OCI-LY3 (cell line): ENCODE results near the gene VGLL3.

ENCODE experiments used
- H2AFZ ChIP-seq: fragments of 200-600, 300-600 bp; shearing (Covaris generic); 2 replicates; pipeline ENCODE4 v1.6.0; 2014; ENCODE audit warnings: antibody characterized with exemption, low read depth, low read length
- H3K27ac ChIP-seq: fragments of 200-600, 300-600 bp; sonication (generic); 2 replicates; pipeline ENCODE4 v1.5.1; 2014; ENCODE audit warnings: mild to moderate bottlenecking, low read length, moderate library complexity, mixed read lengths
- H3K27me3 ChIP-seq: fragments of 200-600, 300-600 bp; sonication (generic); 2 replicates; pipeline ENCODE4 v1.6.1; 2014; ENCODE audit warnings: low read depth, low read length, mixed read lengths
- H3K36me3 ChIP-seq: fragments of 200-600, 300-600 bp; sonication (generic); replicated peaks from 2 replicates; pipeline ENCODE3; 2014; ENCODE audit warnings: low read depth, low read length, mixed read lengths
- H3K4me1 ChIP-seq: fragments of 300-600, 200-600 bp; sonication (generic); 2 replicates; pipeline ENCODE4 v1.6.1; 2014; ENCODE audit warnings: low read length, mixed read lengths
- H3K4me2 ChIP-seq: fragments of 200-600, 300-600 bp; sonication (generic); 2 replicates; pipeline ENCODE4 v1.6.1; 2014; ENCODE audit warnings: low read length, mixed read lengths
- H3K4me3 ChIP-seq: fragments of 300-600, 200-600 bp; sonication (generic); 2 replicates; pipeline ENCODE4 v1.5.1; 2014; ENCODE audit warnings: antibody characterized with exemption, mild to moderate bottlenecking, low read length, moderate library complexity
- H3K79me2 ChIP-seq: fragments of 300-600, 200-600 bp; shearing (Covaris generic); 2 replicates; pipeline ENCODE4 v1.6.1; 2014; ENCODE audit warnings: mild to moderate bottlenecking, low read length, mixed read lengths
- H3K9ac ChIP-seq: fragments of 300-600, 200-600 bp; shearing (Covaris generic); 2 replicates; pipeline ENCODE4 v1.6.0; 2014; ENCODE audit warnings: mild to moderate bottlenecking, low read length, moderate library complexity
- H3K9me3 ChIP-seq: fragments of 200-600, 300-600 bp; shearing (Covaris generic); 2 replicates; pipeline ENCODE4 v1.6.1; 2014; ENCODE audit warnings: low read length, mixed read lengths; ENCODE audit not compliant: insufficient read depth
- H4K20me1 ChIP-seq: fragments of 200-600, 300-600 bp; sonication (generic); 2 replicates; pipeline ENCODE4 v1.6.1; 2016; ENCODE audit warnings: low read length, mixed read lengths; ENCODE audit not compliant: insufficient read depth
- EZH2phosphoT487 ChIP-seq: fragments of 200-600 bp; shearing (Covaris generic); IDR thresholded peaks from 2 replicates; pipeline ENCODE4 v1.6.1; 2018; ENCODE audit warnings: antibody characterized with exemption, mixed run types, low read depth
- TF ChIP-seq, protein P1 (sequence below): fragments of 200-600, 300-600 bp; sonication (generic); IDR thresholded peaks from 2 replicates; pipeline ENCODE4 v1.5.1; 2014; ENCODE audit warnings: antibody characterized with exemption, low read length, low read depth

VGLL3 gene

DNA sequence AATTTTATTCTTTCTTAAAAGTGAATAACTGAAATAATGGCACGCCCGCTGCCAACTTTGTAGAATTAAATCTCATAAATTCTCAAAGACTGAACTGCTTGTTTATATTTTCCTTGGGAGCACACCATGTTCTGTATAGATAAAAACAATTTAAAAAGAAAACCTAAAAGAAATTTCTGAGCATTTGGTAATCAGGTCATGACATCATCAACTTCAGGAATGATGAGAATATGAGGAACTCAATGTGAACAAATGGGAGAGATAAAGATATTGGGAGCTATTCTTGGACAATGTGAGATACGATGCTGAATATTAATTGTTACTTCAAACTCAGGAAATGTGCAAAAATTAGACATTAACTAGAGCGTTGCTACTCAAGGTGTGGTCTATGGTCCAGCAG is 10.0 kb upstream of the VGLL3 start:
- H3K4me2 ChIP-seq = no peak overlapping the region
- H3K27ac ChIP-seq = no peak overlapping the region
- H2AFZ ChIP-seq = no peak overlapping the region
- H3K9me3 ChIP-seq = no peaks in the 10 kb centered on the region
- TF ChIP-seq, protein P1, sequence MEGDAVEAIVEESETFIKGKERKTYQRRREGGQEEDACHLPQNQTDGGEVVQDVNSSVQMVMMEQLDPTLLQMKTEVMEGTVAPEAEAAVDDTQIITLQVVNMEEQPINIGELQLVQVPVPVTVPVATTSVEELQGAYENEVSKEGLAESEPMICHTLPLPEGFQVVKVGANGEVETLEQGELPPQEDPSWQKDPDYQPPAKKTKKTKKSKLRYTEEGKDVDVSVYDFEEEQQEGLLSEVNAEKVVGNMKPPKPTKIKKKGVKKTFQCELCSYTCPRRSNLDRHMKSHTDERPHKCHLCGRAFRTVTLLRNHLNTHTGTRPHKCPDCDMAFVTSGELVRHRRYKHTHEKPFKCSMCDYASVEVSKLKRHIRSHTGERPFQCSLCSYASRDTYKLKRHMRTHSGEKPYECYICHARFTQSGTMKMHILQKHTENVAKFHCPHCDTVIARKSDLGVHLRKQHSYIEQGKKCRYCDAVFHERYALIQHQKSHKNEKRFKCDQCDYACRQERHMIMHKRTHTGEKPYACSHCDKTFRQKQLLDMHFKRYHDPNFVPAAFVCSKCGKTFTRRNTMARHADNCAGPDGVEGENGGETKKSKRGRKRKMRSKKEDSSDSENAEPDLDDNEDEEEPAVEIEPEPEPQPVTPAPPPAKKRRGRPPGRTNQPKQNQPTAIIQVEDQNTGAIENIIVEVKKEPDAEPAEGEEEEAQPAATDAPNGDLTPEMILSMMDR = no peak
- no peak for TF ChIP-seq EZH2phosphoT487
- no peaks in the 10 kb centered on the region for H3K27me3 ChIP-seq
- no peaks in the 10 kb centered on the region for H3K4me1 ChIP-seq
- H4K20me1 ChIP-seq = no peaks in the 10 kb centered on the region
- H3K36me3 ChIP-seq = no peaks in the 10 kb centered on the region
- H3K9ac ChIP-seq = no peak overlapping the region
- no peak overlapping the region for H3K4me3 ChIP-seq
- H3K79me2 ChIP-seq = no peaks in the 10 kb centered on the region

DNA sequence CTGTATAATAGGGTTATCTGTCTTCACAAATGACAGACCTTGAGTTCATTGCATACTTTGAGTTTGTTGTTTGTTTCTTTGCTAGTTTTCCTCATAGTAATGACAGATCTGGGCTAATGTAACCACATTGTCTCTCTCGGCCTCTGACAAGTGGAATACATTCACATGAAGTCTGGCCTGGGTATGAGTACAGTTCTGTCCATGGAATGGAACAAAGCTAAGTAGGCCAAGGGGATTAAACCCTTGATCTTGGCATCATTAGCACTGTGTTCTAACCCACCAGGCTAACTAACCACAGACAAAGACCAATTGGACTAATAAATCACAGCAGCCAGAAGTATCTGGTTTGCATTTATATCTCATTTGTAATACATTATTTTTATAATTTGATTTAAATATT is 7.6 kb upstream of the VGLL3 start:
- Histone ChIP-seq H3K9me3 (no peaks in the 10 kb centered on the region), H3K4me2 (no peak overlapping the region), H3K36me3 (no peaks in the 10 kb centered on the region), H4K20me1 (no peaks in the 10 kb centered on the region), H3K27me3 (no peaks in the 10 kb centered on the region), H3K4me3 (no peak overlapping the region), H3K79me2 (no peaks in the 10 kb centered on the region), H2AFZ (no peak overlapping the region), H3K4me1 (no peaks in the 10 kb centered on the region), H3K9ac (no peak overlapping the region), H3K27ac (no peak overlapping the region)
- TF ChIP-seq EZH2phosphoT487 = no peak
- TF ChIP-seq, protein P1 = no peak

DNA sequence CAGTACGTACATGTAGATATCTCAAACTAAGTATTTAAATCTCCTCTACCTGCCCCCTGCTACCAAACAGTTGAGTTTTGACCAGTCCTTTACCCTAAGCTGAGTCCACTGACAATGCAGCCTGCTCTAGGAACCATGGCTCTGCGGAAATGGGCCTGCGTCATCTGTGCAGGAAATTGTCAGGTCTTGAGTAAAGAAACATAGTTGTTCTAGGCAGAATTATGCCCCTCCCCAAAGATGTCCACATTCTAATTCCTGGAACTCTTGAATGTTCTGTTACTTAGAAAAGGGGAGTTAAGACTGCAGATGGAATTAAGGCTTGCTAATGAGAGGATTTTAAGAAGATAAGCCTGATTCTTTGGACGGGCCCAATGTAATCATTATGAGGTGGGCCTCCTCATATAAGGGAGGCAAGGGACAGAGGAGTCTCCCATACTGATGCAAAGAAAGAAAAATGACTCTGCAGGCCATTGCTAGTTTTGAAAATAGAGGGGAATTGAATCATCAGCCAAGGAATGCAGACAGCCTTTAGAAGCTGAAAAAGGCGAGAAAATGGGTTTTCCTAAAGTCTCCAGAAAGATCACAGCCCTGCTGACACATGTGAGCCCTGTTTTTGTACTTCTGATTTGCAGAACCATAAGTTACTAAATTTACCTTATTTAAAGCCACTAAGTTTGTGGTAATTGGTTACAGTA is 5.5 kb upstream of the VGLL3 start:
- TF ChIP-seq, protein P1 = no peak
- TF ChIP-seq EZH2phosphoT487 = no peak
- Histone ChIP-seq H3K4me2 (no peak overlapping the region), H4K20me1 (no peaks in the 10 kb centered on the region), H3K9me3 (no peaks in the 10 kb centered on the region), H3K79me2 (no peaks in the 10 kb centered on the region), H3K36me3 (no peaks in the 10 kb centered on the region), H3K9ac (no peak overlapping the region), H3K27ac (no peak overlapping the region), H2AFZ (no peak overlapping the region), H3K27me3 (no peaks in the 10 kb centered on the region), H3K4me1 (no peaks in the 10 kb centered on the region), H3K4me3 (no peak overlapping the region)

DNA sequence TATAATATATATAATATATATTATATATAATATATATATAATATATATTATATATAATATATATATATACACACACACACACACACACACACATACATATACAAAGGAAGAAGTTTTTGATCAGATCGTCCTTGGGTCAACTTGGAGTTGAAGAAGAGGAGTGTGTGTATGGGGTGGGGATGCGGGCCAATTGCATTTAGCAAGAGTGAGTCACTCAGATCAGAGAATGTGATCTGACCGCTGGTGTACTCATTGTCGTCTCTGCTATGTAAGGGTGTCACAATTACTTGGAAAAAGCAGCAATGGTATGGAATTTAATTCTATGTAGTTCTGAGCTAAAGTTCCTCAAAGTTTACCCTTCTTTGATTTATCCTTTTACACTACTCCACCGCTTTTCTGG is 4.6 kb upstream of the VGLL3 start:
- Histone ChIP-seq H3K9me3 (no peaks in the 10 kb centered on the region), H4K20me1 (no peaks in the 10 kb centered on the region), H3K36me3 (no peaks in the 10 kb centered on the region), H3K27me3 (no peaks in the 10 kb centered on the region), H3K4me2 (no peak overlapping the region), H3K4me1 (no peaks in the 10 kb centered on the region), H3K4me3 (no peak overlapping the region), H3K9ac (no peak overlapping the region), H3K79me2 (no peaks in the 10 kb centered on the region), H3K27ac (no peak overlapping the region), H2AFZ (no peak overlapping the region)
- no peak for TF ChIP-seq EZH2phosphoT487
- TF ChIP-seq, protein P1 = no peak
